WTC11 (cell line): Measurements from ENCODE around the gene KDM4B. TPM values are rescaled to one million over a fixed set of nuclear protein-coding genes. Genes with fewer than 3 reads are reported as not detected.

ENCODE experiments used
- ATAC-seq: fragments of 200-7000 bp; cut with Tn5 transposase; 2 replicates; pipeline ENCODE4 v1.10.0; 2021; ENCODE audit warnings: mild to moderate bottlenecking, moderate library complexity
- CTCF ChIA-PET: fragments of 300-600 bp; sonication (Branson Sonifier 250); formaldehyde crosslinking; loops from one replicate; lab custom pipeline; 2021; ENCODE audit warnings: antibody characterized with exemption; lab: Charles Lee
- POLR2A ChIA-PET: fragments of 350-600 bp; sonication (Branson Sonifier 250); formaldehyde crosslinking; loops from one replicate; lab custom pipeline; 2021; ENCODE audit warnings: antibody characterized with exemption; lab: Charles Lee
- DNase-seq: peaks from one replicate; pipeline ENCODE4 v3.0.0; 2021; ENCODE audit warnings: low spot score
- H3K27ac Mint-ChIP-seq: 2 replicates; pipeline ENCODE4 v1.8.0; 2021; ENCODE audit warnings: mixed read lengths
- H3K27me3 Mint-ChIP-seq: 2 replicates; pipeline ENCODE4 v1.8.0; 2021; ENCODE audit warnings: low read depth, mild to moderate bottlenecking, moderate library complexity, mixed read lengths
- H3K36me3 Mint-ChIP-seq: 2 replicates; pipeline ENCODE4 v1.8.0; 2021; ENCODE audit warnings: mixed read lengths
- H3K4me1 Mint-ChIP-seq: 2 replicates; pipeline ENCODE4 v1.8.0; 2022; ENCODE audit warnings: mixed read lengths
- H3K4me3 Mint-ChIP-seq: 2 replicates; pipeline ENCODE4 v1.8.0; 2021; ENCODE audit warnings: mild to moderate bottlenecking, moderate library complexity, mixed read lengths
- H3K9me3 Mint-ChIP-seq: 2 replicates; pipeline ENCODE4 v1.8.0; 2021; ENCODE audit warnings: mixed read lengths
- EMX1 ChIP-seq: fragments of 250-450 bp; sonication (Bioruptor Pico); IDR thresholded peaks from 2 replicates; pipeline ENCODE4 v1.8.0; 2021; ENCODE audit warnings: mild to moderate bottlenecking
- ESRRA ChIP-seq: sonication (generic); formaldehyde crosslinking; IDR thresholded peaks from 2 replicates; pipeline ENCODE4 v1.8.1; 2022; ENCODE audit warnings: mild to moderate bottlenecking, missing genetic modification reagents, borderline replicate concordance
- FOXK1 ChIP-seq: sonication (generic); formaldehyde crosslinking; IDR thresholded peaks from 2 replicates; pipeline ENCODE4 v1.8.0; 2022; ENCODE audit warnings: mild to moderate bottlenecking, moderate library complexity, missing genetic modification reagents
- FOXP1 ChIP-seq: sonication (generic); formaldehyde crosslinking; IDR thresholded peaks from 2 replicates; pipeline ENCODE4 v1.8.0; 2022; ENCODE audit warnings: missing genetic modification reagents, mild to moderate bottlenecking, moderate library complexity, borderline replicate concordance
- GABPB1 ChIP-seq: sonication (generic); formaldehyde crosslinking; IDR thresholded peaks from 2 replicates; pipeline ENCODE4 v1.8.1; 2023; ENCODE audit warnings: mild to moderate bottlenecking, missing genetic modification reagents
- MXD4 ChIP-seq: fragments of 250-450 bp; sonication (Bioruptor Pico); IDR thresholded peaks from 2 replicates; pipeline ENCODE4 v1.8.0; 2021; ENCODE audit warnings: mild to moderate bottlenecking, moderate library complexity, borderline replicate concordance
- NR3C1 ChIP-seq: sonication (generic); formaldehyde crosslinking; conservative IDR thresholded peaks from 2 replicates; pipeline ENCODE4 v1.8.1; 2023; ENCODE audit warnings: low read depth, mild to moderate bottlenecking, missing genetic modification reagents
- OVOL2 ChIP-seq: fragments of 250-450 bp; sonication (Bioruptor Pico); IDR thresholded peaks from 2 replicates; pipeline ENCODE4 v1.9.0; 2021; ENCODE audit warnings: mild to moderate bottlenecking, borderline replicate concordance
- RORB ChIP-seq: fragments of 250-450 bp; sonication (Bioruptor Pico); IDR thresholded peaks from 2 replicates; pipeline ENCODE4 v1.9.0; 2021; ENCODE audit warnings: mild to moderate bottlenecking
- SMAD3 ChIP-seq: sonication (generic); formaldehyde crosslinking; IDR thresholded peaks from 2 replicates; pipeline ENCODE4 v1.8.0; 2022; ENCODE audit warnings: missing genetic modification reagents, mild to moderate bottlenecking, borderline replicate concordance
- SMAD4 ChIP-seq: sonication (generic); formaldehyde crosslinking; IDR thresholded peaks from 2 replicates; pipeline ENCODE4 v1.8.0; 2022; ENCODE audit warnings: mild to moderate bottlenecking, missing genetic modification reagents
- TEAD1 ChIP-seq: sonication (generic); formaldehyde crosslinking; IDR thresholded peaks from 2 replicates; pipeline ENCODE4 v1.8.0; 2022; ENCODE audit warnings: mild to moderate bottlenecking, missing genetic modification reagents
- TP53 ChIP-seq: sonication (generic); formaldehyde crosslinking; IDR thresholded peaks from 2 replicates; pipeline ENCODE4 v1.8.1; 2023; ENCODE audit warnings: mild to moderate bottlenecking, missing genetic modification reagents
- ZNF396 ChIP-seq: fragments of 250-450 bp; sonication (Bioruptor Pico); IDR thresholded peaks from 2 replicates; pipeline ENCODE4 v1.8.0; 2021; ENCODE audit warnings: mild to moderate bottlenecking, moderate library complexity, borderline replicate concordance
- total RNA-seq: library from RNA; stranded (reverse); gene quantifications from 3 replicates; pipeline ENCODE4 v1.2.3, GENCODE V29; 2021
- TF ChIP-seq, protein P1 (sequence below): fragments of 250-450 bp; sonication (Bioruptor Pico); IDR thresholded peaks from 2 replicates; pipeline ENCODE4 v1.9.0; 2021; ENCODE audit warnings: mild to moderate bottlenecking
- TF ChIP-seq, protein P2 (sequence below): sonication (generic); formaldehyde crosslinking; IDR thresholded peaks from 2 replicates; pipeline ENCODE4 v1.8.0; 2023; ENCODE audit warnings: mild to moderate bottlenecking, missing genetic modification reagents
- TF ChIP-seq, protein P3 (sequence below): sonication (generic); formaldehyde crosslinking; IDR thresholded peaks from 2 replicates; pipeline ENCODE4 v1.8.0; 2022; ENCODE audit warnings: mild to moderate bottlenecking, missing genetic modification reagents
- TF ChIP-seq, protein P4 (sequence below): fragments of 250-450 bp; sonication (Bioruptor Pico); IDR thresholded peaks from 2 replicates; pipeline ENCODE4 v2.1.2; 2022; ENCODE audit warnings: mild to moderate bottlenecking, moderate library complexity
- TF ChIP-seq, protein P5 (sequence below): sonication (generic); formaldehyde crosslinking; IDR thresholded peaks from 2 replicates; pipeline ENCODE4 v1.8.1; 2023; ENCODE audit warnings: mild to moderate bottlenecking, missing genetic modification reagents, moderate library complexity
- TF ChIP-seq, protein P6 (sequence below): sonication (generic); formaldehyde crosslinking; IDR thresholded peaks from 2 replicates; pipeline ENCODE4 v1.8.0; 2022; ENCODE audit warnings: missing genetic modification reagents

Gene KDM4B
- total RNA-seq, 1 experiment from 2014 or later: 43.2 TPM

DNA sequence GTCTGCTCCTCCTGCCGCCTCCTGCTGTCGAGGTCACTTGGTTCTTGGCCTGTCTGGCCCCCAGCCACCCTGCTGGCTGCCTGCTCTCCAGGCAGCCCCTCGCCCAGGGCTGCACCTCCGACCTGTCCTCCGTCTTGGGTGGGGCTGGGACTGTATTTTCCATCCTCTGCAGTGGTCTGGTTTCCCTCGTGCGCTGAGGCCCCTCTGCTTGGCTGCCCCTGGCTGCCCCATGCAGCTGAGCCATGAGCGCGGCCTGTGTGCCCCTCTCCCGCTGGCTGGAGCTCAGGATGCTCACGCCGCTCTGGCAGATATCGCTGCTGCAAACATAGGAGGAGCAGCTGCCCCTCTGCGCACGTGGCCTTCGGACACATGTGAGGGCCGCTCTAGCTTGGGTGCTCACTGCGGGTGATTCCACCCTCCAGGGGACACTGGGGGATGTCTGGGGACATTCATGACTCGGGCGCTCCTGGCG is 45.6 kb upstream of the KDM4B start:
- ChIA-PET CTCF (interaction anchor here (0.6 to 1.2 kb wide), 3 partner anchors 12 to 112 kb away, joined by 3 read pairs; no protein-coding TSS in a partner anchor), POLR2A (interaction anchor here (1.0 kb wide), 1 partner anchor 9 kb away, joined by 4 read pairs; no protein-coding TSS in a partner anchor)
- Mint-ChIP-seq H3K9me3 (no peaks in the 10 kb centered on the region), H3K27me3 (no peaks in the 10 kb centered on the region), H3K4me3 (no peak overlapping the region), H3K27ac (peak overlapping the region; percentile 60; the same call in 1 of the 2 replicates), H3K36me3 (peaks cover 15% of the 10 kb centered on the region), H3K4me1 (peaks cover 4% of the 10 kb centered on the region)
- TF ChIP-seq GABPB1 (CRISPR knock-in tag) (no peak), TP53 (CRISPR knock-in tag) (no peak), TEAD1 (CRISPR knock-in tag) (no peak), ESRRA (CRISPR knock-in tag) (no peak), OVOL2 (CRISPR knock-in tag) (no peak), NR3C1 (CRISPR knock-in tag) (no peak), SMAD3 (no peak), ZNF396 (CRISPR knock-in tag) (no peak), EMX1 (no peak), SMAD4 (CRISPR knock-in tag) (no peak), FOXP1 (no peak), RORB (CRISPR knock-in tag) (no peak), MXD4 (no peak), FOXK1 (CRISPR knock-in tag) (no peak)
- TF ChIP-seq, protein P1, sequence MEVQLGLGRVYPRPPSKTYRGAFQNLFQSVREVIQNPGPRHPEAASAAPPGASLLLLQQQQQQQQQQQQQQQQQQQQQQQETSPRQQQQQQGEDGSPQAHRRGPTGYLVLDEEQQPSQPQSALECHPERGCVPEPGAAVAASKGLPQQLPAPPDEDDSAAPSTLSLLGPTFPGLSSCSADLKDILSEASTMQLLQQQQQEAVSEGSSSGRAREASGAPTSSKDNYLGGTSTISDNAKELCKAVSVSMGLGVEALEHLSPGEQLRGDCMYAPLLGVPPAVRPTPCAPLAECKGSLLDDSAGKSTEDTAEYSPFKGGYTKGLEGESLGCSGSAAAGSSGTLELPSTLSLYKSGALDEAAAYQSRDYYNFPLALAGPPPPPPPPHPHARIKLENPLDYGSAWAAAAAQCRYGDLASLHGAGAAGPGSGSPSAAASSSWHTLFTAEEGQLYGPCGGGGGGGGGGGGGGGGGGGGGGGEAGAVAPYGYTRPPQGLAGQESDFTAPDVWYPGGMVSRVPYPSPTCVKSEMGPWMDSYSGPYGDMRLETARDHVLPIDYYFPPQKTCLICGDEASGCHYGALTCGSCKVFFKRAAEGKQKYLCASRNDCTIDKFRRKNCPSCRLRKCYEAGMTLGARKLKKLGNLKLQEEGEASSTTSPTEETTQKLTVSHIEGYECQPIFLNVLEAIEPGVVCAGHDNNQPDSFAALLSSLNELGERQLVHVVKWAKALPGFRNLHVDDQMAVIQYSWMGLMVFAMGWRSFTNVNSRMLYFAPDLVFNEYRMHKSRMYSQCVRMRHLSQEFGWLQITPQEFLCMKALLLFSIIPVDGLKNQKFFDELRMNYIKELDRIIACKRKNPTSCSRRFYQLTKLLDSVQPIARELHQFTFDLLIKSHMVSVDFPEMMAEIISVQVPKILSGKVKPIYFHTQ (CRISPR knock-in tag): no peak
- TF ChIP-seq, protein P2, sequence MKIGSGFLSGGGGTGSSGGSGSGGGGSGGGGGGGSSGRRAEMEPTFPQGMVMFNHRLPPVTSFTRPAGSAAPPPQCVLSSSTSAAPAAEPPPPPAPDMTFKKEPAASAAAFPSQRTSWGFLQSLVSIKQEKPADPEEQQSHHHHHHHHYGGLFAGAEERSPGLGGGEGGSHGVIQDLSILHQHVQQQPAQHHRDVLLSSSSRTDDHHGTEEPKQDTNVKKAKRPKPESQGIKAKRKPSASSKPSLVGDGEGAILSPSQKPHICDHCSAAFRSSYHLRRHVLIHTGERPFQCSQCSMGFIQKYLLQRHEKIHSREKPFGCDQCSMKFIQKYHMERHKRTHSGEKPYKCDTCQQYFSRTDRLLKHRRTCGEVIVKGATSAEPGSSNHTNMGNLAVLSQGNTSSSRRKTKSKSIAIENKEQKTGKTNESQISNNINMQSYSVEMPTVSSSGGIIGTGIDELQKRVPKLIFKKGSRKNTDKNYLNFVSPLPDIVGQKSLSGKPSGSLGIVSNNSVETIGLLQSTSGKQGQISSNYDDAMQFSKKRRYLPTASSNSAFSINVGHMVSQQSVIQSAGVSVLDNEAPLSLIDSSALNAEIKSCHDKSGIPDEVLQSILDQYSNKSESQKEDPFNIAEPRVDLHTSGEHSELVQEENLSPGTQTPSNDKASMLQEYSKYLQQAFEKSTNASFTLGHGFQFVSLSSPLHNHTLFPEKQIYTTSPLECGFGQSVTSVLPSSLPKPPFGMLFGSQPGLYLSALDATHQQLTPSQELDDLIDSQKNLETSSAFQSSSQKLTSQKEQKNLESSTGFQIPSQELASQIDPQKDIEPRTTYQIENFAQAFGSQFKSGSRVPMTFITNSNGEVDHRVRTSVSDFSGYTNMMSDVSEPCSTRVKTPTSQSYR (CRISPR knock-in tag): no peak
- TF ChIP-seq, protein P3, sequence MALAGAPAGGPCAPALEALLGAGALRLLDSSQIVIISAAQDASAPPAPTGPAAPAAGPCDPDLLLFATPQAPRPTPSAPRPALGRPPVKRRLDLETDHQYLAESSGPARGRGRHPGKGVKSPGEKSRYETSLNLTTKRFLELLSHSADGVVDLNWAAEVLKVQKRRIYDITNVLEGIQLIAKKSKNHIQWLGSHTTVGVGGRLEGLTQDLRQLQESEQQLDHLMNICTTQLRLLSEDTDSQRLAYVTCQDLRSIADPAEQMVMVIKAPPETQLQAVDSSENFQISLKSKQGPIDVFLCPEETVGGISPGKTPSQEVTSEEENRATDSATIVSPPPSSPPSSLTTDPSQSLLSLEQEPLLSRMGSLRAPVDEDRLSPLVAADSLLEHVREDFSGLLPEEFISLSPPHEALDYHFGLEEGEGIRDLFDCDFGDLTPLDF (CRISPR knock-in tag): no peak
- TF ChIP-seq, protein P4, sequence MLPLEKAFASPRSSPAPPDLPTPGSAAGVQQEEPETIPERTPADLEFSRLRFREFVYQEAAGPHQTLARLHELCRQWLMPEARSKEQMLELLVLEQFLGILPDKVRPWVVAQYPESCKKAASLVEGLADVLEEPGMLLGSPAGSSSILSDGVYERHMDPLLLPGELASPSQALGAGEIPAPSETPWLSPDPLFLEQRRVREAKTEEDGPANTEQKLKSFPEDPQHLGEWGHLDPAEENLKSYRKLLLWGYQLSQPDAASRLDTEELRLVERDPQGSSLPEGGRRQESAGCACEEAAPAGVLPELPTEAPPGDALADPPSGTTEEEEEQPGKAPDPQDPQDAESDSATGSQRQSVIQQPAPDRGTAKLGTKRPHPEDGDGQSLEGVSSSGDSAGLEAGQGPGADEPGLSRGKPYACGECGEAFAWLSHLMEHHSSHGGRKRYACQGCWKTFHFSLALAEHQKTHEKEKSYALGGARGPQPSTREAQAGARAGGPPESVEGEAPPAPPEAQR (CRISPR knock-in tag): no peak
- TF ChIP-seq, protein P5, sequence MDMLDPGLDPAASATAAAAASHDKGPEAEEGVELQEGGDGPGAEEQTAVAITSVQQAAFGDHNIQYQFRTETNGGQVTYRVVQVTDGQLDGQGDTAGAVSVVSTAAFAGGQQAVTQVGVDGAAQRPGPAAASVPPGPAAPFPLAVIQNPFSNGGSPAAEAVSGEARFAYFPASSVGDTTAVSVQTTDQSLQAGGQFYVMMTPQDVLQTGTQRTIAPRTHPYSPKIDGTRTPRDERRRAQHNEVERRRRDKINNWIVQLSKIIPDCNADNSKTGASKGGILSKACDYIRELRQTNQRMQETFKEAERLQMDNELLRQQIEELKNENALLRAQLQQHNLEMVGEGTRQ (CRISPR knock-in tag): no peak
- TF ChIP-seq, protein P6, sequence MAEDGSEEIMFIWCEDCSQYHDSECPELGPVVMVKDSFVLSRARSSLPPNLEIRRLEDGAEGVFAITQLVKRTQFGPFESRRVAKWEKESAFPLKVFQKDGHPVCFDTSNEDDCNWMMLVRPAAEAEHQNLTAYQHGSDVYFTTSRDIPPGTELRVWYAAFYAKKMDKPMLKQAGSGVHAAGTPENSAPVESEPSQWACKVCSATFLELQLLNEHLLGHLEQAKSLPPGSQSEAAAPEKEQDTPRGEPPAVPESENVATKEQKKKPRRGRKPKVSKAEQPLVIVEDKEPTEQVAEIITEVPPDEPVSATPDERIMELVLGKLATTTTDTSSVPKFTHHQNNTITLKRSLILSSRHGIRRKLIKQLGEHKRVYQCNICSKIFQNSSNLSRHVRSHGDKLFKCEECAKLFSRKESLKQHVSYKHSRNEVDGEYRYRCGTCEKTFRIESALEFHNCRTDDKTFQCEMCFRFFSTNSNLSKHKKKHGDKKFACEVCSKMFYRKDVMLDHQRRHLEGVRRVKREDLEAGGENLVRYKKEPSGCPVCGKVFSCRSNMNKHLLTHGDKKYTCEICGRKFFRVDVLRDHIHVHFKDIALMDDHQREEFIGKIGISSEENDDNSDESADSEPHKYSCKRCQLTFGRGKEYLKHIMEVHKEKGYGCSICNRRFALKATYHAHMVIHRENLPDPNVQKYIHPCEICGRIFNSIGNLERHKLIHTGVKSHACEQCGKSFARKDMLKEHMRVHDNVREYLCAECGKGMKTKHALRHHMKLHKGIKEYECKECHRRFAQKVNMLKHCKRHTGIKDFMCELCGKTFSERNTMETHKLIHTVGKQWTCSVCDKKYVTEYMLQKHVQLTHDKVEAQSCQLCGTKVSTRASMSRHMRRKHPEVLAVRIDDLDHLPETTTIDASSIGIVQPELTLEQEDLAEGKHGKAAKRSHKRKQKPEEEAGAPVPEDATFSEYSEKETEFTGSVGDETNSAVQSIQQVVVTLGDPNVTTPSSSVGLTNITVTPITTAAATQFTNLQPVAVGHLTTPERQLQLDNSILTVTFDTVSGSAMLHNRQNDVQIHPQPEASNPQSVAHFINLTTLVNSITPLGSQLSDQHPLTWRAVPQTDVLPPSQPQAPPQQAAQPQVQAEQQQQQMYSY (CRISPR knock-in tag): no peak
- DNase-seq: no peak
- no peak for ATAC-seq
